Spleen (tissue), 7 donors: Measurements from ENCODE around the gene RGL4.

Source experiments
- CTCF ChIP-seq, 11 experiments: fragments of 200-600 bp in 7 of 11; fragments of 450-650 bp in 4 of 11; sonication (generic) in 4 of 11; IDR thresholded peaks in 8 of 11; conservative IDR thresholded peaks in 3 of 11; 1 replicate in 7 of 11; 2 replicates in 4 of 11; pipeline versions ENCODE4 v1.4.0 to v1.8.0; 2016 to 2021; ENCODE audit warnings: antibody characterized with exemption in 11 of 11, inconsistent platforms in 4 of 11, mild to moderate bottlenecking in 1 of 11
- POLR2A ChIP-seq, 3 donors: fragments of 450-650 bp; IDR thresholded peaks; one replicate each; pipeline ENCODE4 v1.5.1; 2017; ENCODE audit warnings: antibody characterized with exemption in 3 of 3, mild to moderate bottlenecking in 1 of 3
- POLR2AphosphoS5 ChIP-seq, 3 donors: sonication (generic); formaldehyde crosslinking; IDR thresholded peaks; one replicate each; pipeline ENCODE4 v1.5.1; 2017; ENCODE audit warnings: antibody characterized with exemption in 3 of 3
- donor health status: DM: no; HTN: no; CAD: no; lungs with moderate emphysema.
- donor health status: DM: no; HTN: no; CAD: no.
- donor health status: DM: no; HTN: no; CAD: no.

- TF ChIP-seq POLR2AphosphoS5 (IDR thresholded peaks at IDR 0.05) (no peak), CTCF (IDR thresholded peaks at IDR 0.05 in 8 of 11, conservative IDR thresholded peaks at IDR 0.05 in 3 of 11) (no peak), POLR2A (IDR thresholded peaks at IDR 0.05) (no peak)
Measured at GRCh38 chr22:23698094-23698493, 7.3 kb downstream of the RGL4 start.
